ENCODE results near the gene RAB30.
"Not testable (repeated sequence)": the region's sequence is repeated elsewhere in the genome, so short reads cannot be mapped to it uniquely, and the experiment has no call there.

RAB30 gene

DNA sequence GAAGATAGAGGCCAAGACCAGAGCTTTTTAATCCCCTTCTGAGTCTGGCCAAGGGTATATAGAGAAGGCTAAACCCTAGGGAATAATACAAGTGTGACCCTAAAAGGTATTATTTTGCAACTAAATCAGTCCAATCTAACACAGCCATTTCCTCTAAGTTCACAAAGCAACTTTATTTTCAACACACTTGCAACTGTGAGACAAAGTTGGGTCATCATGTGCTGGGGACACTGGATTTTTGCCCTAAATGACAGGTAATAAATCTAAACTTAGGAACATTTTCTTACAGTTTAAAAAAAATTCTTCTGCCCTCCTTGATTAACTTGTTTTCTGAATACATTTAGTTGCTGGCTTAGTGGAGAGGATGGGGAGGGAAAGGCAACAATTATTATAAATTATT lies 91.9 kb downstream of the RAB30 start:
- no peak for DNase-seq

DNA sequence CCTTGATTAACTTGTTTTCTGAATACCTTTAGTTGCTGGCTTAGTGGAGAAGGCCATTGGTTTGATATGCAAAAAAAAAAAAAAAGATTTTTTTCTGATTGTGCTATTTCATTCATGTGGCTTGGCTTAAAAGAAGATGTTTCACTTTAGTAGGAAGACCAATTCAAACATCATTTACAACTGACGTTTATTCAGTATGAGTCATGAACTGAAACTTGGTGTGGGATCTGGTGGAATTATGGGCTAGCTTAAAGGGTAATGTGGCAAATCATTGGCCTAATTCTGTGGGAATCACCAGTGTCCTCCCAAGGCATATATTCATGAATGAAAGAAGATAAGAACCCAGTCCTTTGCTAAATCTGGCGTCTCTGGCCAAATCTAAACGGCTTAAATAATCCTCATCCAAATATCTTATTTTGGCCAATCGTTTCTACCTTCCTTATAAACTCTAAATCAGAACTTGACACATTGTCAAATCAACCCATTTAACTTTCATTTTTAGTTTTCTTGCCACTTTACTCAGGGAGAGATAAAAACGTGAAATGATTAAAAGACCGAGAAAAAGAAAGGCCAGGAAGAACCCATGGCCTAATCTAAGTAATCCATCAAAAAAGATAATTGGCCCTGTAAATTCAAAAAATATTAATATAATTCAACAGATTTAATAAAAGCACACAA lies 93.1 kb downstream of the RAB30 start:
- DNase-seq, result no peak

DNA sequence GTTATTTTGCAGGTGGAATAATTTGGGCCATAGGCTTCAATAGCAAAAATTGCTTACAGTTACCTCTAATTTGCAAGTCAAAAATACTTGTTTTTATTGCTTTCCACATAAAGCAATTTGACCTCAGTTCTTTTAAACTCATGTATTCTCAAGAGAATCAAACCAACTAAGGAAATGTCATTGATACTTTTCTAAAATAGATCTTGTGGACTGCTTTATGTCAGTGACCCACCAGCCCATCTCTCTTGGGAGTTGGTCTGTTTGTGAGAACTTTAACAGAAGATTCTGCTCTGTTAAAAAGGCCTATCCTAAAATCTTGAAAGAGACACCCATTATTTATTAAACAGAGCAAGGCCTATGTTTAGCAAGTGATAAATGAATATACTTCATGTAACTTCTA lies 94.9 kb downstream of the RAB30 start:
- no peak for DNase-seq

DNA sequence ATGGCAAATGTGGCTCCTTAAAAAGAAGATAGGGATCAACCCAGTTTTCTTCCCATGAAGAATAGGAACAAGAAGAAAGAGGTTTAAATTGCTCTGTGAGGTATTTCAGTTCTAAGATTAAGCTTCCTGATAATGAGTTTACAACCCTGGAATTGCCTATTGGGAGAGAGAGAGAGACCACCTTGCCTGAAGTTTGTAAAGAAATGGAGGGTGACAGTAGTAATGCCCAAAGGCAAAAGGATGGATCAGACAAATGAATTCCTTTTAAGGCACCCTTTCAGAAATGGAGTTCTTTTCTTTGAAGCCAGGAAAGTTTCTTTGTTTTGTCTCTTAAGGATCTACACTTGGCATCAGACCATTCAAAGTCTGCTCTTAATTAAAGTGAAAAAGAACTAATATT lies 95.8 kb downstream of the RAB30 start:
- no peak for DNase-seq

- no peak for DNase-seq
Observed at GRCh38 chr11:82974851-82975250, 96.8 kb downstream of the RAB30 start.

GRCh38 chr11:82974135-82974534 lies 97.6 kb downstream of the RAB30 start:
- DNase-seq, result no peak

DNA sequence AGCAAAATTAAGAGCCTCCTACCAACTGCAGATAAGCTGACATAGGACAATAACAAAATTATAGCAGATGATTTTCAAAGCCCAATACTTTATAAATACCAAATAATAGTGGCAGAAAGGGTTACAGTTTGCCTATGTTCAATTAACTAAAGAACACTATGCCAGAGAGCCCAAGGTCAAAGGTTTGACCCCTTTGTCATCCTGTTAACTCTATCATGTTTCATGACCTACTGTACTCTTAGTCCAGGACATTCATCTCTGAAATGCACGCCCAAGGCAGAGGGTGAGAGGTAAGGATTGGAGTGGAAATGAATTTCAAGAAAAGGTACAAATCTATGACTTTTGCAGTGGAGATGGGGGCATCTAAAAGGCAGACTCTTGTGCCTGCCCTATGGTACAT lies 99.6 kb downstream of the RAB30 start:
- DNase-seq, result no peak

DNA sequence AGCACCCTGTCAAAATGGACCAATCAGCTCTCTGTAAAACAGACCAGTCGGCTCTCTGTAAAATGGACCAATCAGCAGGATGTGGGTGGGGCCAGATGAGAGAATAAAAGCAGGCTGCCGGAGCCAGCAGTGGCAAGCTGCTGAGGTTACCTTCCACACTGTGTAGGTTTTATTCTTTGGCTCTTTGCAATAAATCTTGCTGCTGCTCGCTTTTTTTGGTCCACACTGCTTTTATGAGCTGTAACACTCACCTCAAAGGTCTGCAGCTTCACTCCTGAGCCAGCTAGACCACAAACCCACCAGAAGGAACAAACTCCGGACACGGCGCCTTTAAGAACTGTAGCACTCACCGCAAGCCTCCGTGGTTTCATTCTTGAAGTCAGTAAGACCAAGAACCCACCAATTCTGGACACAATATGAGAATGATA lies 100.2 kb downstream of the RAB30 start:
- DNase-seq, result not testable (repeated sequence)

DNA sequence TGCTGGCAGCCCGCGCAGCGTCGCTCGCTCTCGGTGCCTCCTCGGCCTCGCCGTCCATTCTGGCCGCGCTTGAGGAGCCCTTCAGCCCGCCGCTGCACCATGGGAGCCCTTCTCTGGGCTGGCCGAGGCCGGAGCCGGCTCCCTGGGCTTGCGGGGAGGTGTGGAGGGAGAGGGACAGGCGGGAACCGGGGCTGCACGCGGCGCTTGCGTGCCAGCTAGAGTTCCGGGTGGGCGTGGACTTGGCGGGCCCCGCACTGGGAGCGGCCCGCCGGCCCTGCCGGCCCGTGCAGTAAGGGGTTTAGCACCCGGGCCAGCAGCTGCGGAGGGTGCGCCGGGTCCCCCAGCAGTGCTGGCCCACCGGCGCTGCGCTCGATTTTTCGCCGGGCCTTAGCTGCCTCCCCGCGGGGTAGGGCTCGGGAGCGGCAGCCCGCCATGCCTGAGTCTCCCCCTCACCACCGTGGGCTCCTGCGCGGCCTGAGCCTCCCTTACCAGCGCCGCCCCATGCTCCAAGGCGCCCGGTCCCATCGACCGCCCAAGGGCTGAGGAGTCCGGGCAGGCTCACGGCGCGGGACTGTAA lies 101.1 kb downstream of the RAB30 start:
- DNase-seq, result not testable (repeated sequence)

- no peak for DNase-seq
Observed at GRCh38 chr11:82969811-82970210, 101.9 kb downstream of the RAB30 start.

DNA sequence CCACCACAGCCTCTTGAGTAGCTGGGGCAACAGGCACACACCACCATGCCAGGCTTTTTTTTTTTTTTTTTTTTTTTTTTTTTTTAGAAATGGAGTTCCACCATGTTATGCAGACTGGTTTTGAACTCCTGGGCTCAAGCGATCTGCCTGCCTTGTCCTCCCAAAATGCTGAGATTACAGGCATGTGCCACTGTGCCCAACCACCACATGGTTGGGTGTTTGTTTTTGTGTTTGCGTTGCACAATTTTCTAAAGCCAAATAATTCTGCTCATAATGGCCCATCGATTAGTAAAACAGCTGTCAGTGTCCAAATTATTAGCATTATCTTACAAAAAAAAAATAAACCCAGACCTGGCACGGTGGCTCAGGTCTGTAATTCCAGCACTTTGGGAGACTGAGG lies 104.3 kb downstream of the RAB30 start:
- DNase-seq, result no peak

DNA sequence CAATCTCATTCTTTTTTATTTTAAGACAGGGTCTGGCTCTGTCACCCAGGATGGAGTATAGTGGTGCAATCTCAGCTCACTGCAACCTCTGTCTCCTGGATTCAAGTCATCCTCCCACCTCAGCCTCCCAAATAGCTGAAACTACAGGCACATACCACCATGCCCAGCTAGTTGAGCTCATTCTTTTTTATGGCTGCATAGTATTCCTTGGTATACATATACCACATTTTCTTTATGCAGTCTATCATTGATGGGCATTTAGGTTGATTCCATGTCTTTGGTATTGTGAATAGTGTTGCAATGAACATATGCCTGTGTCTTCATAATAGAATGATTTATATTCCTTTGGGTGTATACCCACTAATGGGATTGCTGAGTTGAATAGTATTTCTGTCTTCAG lies 109.7 kb downstream of the RAB30 start:
- DNase-seq, result not testable (repeated sequence)

- no peak for DNase-seq
Observed at GRCh38 chr11:82960779-82961143, 110.9 kb downstream of the RAB30 start.

DNA sequence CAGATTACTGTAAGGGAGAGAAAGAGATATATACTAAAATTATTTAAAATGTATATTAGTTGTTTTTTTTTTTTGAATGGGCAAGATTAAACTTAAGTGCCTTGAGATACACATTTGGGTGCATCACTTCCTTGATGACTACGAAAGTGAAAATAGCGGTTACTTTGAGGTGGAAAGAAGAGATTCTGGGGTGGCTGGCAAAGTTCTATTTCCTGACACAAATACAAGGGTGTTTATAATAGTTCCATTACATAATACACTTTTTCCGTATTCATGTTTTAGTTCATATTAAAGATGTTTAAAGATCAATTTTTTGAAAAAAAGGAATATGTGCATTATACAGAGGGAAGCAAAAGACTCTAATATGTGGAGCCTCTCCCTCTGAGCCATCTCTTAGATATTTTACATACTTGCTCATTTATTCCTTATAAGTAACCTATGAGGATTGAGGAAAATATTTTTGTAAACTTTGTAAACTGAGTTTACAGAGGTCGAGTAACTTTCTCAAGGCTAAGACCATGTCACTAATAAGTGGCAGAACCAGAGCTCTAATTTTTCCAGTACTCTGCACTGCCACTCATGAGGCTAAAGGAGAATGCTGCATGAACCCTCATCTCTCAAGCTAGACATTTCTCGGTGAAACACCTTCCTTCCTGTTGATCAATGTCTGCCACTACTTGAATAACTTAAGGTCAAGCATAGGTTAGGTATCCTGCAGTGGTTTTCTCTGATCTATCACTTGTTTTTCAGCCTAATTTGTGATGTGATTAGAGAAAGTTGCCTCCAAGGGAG lies 111.5 kb downstream of the RAB30 start:
- DNase-seq, result no peak

- DNase-seq, result not testable (repeated sequence)
Observed at GRCh38 chr11:82955736-82956453, 115.8 kb downstream of the RAB30 start.

- DNase-seq, result not testable (repeated sequence)
Observed at GRCh38 chr11:82950502-82950901, 121.2 kb downstream of the RAB30 start.

- DNase-seq, result no peak
Observed at GRCh38 chr11:82949352-82949751, 122.3 kb downstream of the RAB30 start.

- no peak for DNase-seq
Observed at GRCh38 chr11:82945682-82946081, 126.0 kb downstream of the RAB30 start.

- not testable (repeated sequence) for DNase-seq
Observed at GRCh38 chr11:82945041-82945440, 126.7 kb downstream of the RAB30 start.

DNA sequence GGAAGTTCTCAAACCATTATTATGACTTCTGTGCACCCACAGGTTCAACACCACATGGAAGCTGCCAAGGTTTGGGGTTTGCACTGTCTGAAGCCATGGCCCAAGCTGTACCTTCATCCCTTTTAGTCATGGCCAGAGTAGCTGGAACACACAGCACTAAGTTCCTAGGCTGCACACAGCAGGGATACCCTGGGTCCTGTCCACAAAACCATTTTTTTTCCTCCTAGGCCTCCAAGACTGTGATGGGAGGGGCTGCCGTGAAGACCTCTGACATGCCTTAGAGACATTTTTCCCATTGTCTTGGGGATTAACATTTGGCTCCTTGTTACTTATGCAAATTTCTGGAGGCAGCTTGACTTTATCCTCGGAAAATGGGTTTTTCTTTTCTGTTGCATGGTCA lies 127.5 kb downstream of the RAB30 start:
- DNase-seq, result no peak

DNA sequence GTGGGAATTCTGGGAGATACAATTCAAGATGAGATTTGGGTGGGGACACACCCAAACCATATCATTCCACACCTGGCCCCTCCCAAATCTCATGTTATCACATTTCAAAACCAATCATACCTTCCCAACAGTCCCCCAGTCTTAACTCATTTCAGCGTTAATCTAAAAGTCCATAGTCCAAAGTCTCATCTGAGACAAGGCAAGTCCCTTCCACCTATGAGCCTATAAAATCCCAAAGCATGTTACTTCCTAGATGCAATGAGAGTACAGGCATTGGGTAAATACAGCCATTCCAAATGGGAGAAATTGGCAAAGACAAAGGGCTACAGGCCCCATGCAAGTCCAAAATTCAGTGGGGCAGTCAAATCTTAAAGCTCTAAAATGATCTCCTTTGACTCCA lies 128.3 kb downstream of the RAB30 start:
- not testable (repeated sequence) for DNase-seq

DNA sequence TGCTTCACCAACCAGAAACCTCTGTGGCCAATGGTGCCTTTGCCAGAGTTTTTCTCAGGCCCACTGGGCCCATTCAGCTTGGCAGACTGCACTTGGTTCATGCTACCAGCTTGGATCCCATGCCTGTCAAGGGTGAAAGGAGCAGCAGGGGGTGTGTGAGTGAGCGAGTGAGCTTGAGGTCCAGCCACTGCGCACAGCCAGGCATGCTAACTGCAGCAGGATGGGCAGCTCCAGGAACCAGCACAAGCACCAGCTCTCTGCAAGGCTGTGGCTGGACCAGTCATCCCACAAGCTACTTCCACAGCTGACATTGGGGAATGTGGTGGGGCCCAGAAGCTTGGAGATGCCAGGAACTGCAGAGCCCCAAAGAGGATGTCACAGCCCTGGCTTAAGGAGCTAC lies 129.3 kb downstream of the RAB30 start:
- no peak for DNase-seq

DNA sequence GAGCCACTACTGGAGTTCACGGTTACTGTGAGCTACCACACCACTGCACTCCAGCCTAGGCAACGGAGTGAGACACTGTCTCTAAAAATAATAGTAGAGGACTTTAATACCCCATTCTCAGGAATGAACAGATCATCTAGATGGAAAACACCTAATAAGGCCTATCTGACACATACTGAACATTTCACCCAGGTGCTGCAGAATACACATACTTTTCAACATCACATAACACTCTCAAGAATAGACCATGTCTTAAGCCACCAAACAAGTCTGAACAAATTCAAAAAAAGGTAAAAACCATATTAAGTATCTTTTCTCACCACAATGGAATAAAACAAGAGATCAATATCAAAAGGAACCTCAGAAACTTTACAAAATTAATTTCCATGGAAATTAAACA lies 132.2 kb downstream of the RAB30 start:
- DNase-seq, result no peak

DNA sequence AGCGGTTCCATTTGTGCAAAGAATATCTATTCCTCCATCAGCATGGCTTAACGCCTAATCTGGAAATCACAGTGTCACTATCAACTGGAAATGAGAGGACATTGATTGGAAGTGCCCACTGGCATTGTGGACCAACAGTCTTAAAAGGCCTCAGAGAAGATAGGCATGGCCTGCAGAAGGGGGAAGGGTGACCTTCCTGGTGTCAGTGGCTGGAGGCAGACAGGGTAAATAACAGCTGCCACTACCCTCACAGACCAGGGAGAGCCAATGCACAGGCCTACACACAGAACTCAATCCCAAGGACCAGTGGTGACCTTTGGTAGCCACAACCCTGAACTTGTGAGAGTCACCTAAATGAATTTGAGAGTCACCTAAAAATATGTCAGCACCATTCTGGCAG lies 134.1 kb downstream of the RAB30 start:
- DNase-seq, result no peak

Data from midbrain (tissue), 1 donor.